Stimulated activated CD4-positive, alpha-beta T cell treated with anti-CD3 and anti-CD28 coated beads, Interleukin-12 subunit alpha, Interleukin-12 subunit beta, amount 100 ng/mL, for 4 hours (primary cell): ENCODE results near the gene PDE4A.

Experiments
- DNase-seq: peaks from one replicate; pipeline ENCODE4 v3.0.0-alpha.2; 2020

Gene PDE4A

DNA sequence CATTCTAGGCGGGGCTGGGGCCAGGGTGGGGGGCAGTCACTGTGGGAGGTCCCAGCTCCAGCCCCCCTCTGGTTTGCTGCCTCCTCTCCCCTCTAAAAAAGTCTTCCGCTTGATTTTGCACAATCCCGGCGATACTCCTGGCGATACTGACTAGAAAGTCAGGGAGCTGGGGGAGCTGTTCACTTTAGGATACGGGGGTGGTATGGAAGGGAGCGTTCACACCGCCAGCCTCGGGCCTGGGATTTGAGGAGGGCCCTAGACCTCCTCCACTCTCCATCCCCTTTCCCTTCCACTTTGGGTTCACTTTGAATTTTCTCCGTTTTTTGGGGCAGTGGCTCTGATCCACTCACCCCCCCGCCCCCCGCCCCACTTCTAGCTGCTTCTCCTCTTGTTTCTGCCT lies 47.8 kb downstream of the PDE4A start:
- no peak for DNase-seq

DNA sequence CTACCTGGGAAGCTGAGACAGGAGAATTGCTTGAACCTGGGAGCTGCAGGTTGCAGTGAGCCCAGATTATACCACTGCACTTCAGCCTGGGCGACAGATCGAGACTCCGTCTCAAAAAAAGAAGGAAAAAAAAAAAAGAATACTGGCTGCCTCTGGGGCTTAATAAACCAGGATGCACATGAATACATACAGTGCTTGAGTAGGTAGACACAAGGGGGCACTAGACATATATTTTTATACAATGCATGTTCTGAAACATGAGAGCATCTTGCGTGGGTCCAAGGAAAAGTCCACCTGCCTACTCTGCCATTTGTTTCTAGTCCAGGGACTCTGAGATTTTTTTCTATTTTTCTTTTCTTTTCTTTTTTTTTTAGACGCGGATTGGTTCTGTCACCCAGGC lies 51.6 kb downstream of the PDE4A start:
- DNase-seq, result no peak

DNA sequence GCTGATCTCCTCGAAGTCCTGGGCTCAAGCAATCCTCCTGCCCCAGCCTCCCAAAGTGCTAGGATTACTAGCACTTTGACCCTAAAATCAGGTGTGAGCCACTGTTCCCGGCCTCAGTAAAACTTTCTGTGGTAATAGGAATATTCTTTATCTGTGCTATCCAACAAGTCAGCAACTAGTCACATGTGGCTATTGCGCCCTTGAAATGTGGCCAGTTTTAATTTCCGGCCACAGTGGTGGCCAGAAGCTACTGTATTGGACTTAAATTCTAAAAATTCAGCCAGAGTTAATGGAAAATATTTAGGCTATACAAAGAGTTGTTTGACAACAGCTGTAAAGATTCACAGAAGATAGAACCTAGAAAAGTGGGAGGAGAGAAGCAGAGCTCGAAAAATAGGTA lies 52.9 kb downstream of the PDE4A start:
- no peak for DNase-seq

DNA sequence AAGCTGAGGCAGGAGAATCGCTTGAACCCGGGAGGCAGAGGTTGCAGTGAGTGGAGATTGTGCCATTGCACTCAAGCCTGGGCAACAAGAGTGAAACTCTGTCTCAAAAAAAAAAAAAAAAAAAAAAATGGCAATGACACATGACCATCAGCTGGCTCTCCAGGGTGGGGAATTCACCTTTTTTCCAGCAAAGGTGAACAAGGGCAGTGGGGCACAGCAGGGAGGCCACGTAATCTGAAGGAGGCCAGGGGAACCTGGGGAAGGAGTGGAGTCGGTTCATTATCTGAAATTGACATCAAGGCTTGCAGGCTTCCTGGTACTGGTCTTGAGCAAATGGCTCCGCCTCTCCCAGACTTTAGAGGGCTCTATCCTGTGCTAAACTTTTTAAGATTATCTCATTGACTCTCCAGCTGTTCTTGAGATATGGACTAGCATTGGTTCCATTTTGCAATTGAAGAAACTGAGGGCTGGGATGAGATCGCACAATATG lies 54.7 kb downstream of the PDE4A start:
- DNase-seq, result no peak

DNA sequence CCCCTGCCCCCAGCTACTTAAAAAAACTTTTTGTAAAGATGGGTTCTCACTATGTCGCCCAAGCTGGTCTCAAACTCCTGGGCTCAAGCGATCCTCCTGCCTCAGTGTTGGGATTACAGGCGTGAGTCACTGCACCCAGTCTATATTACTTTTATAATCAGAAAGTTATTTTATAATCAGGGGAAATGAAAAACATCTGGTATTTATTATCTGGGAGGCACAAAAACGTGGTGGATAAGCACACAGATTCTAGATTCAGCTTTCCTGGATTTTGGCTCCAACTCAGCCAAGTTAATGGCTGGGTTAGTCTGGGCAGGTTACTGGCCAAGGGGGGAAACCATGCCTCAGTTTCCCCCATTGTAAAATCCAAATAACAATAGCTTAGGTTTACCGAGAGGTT lies 58.1 kb downstream of the PDE4A start:
- no peak for DNase-seq

DNA sequence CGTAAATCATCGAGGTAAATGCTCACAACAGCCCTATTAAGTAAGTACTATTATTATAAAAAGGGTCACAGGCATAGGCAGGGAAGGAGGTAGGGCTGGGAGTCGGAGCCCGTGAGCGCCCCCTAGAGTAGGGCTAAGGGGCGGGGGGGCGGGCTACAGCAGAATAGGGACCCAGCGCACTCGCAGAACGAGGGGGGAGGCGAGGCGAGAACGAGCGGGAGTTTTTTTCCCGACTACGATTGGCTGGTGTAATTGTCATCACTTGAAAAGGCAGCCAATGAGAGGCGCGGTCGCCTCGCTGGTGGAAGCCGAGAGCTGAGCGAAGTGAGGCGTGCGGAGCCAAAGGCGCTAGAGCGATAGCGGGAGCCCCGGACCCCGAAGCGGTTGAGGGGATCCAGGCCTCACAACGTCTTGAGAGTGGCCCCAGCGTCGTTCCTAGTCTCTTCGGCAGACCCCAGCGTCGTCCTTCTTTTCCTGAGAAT lies 58.6 kb downstream of the PDE4A start:
- DNase-seq, result peak; percentile 83

DNA sequence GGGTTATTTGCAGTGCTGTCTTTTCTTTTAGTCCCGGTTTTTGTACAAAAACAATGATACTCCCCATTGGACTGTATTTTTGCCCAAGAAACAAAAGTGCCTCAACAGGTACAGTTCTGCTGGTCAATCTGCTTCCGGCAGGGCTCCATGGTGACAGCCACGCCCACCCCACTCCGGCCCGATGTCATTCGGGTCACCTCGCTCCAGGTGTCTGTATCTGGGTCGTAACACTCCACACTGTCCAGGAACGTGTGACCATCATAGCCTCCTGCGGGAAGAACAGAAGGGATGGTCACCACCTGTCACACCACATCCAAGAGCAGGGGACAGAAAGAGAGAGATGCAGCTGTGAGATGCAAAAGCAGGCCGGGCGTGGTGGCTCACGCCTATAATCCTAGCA lies 66.2 kb downstream of the PDE4A start:
- DNase-seq, result no peak

DNA sequence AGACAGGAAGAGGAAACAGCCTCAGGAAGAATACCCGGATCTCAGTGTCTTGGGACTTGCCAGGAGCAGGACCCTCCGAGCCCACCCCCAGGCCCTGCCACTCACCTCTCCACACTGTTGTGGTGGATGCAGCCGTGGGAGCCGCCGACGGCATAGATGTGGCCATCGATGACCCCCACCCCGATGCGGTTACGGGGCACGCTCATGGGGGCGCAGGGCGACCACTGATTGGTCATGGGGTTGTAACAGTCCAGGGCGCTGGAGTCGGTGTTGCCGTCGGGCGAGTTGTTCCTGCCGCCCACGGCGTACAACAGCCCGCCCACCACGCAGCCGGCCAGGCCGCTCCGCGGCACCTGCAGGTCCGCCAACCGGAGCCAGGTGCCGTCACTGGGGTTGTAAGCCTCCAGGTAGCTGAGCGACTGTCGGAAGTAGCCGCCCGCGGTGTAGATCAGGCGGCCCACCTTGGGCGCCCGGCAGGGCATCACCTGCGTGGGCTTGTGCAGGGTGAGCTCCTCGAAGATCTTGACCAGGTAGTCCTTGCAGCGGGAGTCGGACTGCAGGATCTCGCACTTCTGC lies 71.2 kb downstream of the PDE4A start:
- no peak for DNase-seq

DNA sequence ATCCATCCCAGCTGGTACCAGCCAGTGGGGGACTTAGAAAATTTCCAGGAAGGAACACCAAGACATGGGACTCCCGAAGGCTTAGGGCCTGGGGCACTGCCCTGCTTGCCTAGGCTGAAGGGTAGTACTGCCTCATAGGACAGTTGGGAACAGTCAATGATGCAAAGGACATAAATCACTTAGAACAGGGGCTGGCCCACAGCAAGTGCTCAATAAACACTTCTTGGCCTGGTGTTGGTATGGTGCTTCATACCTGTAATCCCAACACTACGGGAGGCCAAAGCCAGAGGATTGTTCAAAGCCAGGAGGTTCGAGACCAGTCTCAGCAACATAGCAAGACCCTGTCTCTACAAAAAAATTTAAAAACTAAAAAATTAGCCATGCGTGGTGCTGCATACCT lies 77.0 kb downstream of the PDE4A start:
- no peak for DNase-seq

DNA sequence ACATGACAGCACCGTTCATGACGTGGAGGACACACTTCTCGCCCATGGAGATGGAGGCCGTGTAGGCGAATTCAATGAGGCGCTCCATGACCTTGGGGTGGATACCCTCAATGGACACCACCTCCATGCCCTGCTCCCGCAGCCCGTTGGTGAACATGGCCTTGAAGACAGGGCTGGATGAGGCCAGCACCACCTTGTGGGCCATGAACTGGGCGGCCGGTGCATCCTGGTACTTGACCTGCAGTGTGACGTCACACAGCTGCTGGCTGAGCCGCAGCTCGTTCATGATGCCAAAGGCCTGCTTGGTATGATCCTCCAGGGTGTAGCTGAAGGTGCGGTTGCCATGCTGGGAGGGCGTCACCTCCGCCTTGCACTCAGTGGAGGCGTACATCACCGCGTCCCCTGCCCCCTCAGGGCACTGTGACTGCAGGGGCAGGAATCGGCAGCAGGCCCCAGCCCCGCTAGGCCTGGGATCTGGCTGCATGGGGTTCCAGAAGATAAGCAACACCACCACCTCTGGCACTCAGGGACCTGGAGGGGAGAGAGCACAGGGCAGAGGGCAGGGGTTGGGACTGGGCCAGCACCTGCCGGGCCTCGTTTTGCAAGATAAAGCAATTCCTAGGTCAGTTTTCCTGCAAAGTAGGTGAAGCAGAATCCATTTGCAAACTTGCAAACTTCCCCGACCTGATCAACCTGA lies 79.4 kb downstream of the PDE4A start:
- no peak for DNase-seq

DNA sequence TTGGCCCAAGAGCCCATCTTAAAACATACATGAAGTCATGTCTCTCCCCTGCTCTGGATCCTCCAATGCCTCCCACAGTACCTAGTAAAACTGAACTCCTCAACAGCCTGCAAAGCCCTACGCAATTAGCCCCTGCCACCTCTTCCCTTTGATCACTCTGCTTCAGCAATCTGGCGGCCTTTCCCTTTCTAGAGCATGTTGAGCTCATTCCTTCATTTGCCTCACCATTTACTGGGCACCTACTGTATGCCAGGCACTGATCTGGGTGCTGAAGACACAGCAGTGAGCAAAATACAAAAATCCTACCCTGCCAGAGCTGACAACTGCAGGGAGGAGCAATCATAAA lies 79.9 kb downstream of the PDE4A start:
- DNase-seq, result no peak

DNA sequence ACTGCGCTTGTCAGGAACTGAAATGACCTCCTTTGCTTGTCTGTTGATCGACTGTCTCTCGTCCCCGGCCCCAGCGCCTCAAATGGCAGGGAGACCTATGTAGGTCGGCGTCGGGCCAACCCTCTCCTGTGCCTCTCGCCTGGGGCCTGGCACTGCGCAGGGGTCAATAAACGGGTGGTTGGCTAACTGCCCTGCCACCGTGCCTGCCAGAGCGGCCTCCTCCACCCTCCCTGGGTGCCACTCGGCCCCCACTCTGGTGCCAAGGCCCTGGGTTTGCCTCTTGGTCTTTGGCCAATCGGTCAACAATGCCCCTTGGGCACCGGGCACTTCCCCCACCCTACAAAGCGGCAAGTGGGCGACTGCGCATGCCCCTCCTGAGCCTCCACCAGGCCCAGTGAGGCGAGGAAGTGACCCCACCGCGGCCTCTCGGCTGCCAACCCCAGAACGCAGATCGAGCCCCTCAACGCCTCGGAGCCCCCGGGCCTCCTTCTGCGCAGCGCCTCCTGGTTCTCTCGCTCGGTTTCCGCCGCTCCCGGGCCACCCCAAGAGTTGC lies 81.7 kb downstream of the PDE4A start:
- DNase-seq, result peak; percentile 55

DNA sequence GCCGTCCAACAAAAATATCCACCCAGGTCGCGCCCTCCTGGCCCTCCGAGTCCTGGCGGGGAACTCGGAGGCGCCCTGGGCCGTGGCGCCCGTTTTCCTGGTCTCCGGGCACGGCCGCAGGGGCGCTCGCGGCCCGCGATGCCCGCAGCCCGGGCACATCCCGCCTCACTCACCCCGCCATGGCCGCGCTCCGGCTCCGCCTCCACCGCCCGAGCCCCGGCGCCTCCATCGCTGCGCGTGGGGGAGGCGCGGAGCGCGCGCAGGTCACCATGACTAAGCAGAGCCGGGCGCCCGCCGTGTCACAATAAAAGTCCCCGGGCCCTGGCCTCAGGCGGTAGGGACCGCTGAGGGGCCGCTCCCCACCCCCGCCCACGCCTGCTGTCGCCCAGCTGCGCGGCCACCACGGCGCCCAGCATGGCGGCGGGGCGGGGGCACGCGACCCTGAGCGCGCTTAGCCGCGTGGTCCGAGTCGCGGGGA lies 82.2 kb downstream of the PDE4A start:
- peak; percentile 89 for DNase-seq

DNA sequence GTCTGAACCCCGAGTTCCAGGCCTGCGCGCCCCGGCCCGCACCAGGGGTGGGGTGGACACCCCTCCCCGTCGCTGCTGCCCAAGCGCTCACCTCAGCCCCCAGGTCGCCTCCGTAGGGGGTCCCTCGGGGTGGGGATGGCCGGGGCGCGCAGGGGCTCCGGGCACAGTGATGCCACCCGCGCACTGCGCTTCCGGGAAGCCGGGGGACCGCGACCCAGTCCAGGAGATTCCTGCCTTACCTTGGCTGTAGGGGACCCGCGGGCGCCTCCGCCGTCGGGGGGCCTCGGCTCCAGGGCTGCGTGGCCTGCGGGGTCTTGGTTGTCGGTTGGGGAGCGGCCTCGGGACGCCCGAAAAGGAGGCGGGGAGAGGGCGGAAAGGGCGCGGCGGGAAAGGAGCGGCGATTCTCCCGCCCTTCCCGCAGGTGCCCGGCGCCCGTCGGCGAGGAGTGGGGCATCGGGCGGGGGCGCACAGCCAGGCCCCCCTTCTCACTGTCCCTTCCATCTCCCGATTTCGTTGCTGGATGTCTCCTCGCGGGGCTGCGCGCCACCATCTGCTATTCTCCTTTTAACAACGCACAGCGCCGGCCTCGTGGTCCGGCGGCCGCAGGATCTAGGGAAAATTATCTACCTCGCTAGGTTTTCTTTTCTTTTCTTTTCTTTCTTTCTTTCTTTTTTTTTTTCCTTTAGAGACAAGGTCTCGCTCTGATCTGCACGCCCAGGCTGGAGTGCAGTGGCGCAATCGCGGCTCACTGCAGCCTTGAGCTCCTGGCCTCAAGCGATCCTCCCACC lies 82.9 kb downstream of the PDE4A start, which contains the start of gene KEAP1:
Gene KEAP1, minus strand, starts transcription at position 355 of the 788 bp plus-strand sequence. CDS start 3,323 bp downstream, outside the sequence.
- DNase-seq, result peak; percentile 49

DNA sequence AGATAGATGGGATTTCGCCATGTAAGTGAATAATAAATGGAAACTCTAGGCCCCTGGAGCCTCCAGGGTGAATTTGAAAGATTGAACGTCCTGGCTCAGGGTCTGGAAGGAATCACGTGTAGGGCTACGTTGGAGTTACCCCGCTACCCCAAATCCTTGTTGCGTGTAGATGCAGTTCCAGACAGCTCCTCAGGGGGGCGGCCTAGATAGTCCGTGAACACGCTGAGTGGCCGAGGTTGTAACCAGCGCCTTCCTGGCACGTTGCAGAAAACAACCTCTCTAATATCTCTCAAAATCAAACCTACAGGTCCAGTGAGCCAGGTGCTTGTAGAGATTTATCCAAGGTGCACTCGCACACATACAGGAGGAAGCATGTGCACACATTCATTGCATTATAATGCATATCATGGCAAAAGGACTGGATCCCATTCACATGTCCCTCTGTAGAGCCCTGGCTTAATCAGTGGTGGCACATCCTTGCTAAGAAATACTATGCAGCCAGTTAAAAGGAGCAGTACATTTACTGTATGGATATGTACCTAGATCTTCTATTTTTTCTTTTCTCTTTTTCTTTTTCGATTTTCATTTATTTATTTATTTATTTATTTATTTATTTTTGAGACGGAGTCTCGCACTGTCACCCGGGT lies 85.4 kb downstream of the PDE4A start:
- peak; percentile 82 for DNase-seq

DNA sequence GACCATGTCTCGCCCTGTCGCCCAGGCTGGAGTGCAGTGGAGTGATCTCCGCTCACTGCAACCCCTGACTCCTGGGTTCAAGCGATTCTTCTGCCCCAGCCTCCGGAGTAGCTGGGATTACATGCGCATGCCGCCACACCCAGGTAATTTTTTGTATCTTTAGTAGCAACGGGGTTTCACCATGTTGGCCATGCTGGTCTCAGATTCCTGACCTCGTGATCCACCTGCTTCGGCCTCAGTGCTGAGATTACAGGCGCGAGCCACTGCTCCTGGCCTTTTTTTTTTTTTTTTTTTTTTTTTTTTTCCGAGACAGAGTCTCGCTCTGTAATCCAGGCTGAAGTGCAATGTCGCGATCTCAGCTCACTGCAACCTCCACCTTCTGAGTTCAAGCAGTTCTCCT lies 87.7 kb downstream of the PDE4A start:
- no peak for DNase-seq

DNA sequence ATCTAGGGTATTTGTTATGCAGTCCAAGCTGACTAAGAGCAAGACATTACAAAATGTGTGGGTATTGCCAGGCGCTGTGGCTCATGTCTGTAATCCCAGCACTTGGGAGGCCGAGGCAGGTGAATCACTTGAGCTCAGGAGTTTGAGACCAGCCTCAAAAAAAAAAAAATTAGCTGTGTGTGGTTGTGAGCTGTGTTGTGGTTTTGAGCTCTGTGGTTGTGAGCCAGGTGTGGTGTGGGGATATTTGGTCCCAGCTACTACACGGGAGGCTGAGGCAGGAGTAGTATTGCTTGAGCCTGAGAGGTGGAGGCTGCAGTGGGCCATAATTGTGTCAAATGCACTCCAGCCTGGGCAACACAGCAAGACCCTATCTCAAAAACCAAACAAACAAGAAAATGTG lies 88.4 kb downstream of the PDE4A start:
- DNase-seq, result no peak

DNA sequence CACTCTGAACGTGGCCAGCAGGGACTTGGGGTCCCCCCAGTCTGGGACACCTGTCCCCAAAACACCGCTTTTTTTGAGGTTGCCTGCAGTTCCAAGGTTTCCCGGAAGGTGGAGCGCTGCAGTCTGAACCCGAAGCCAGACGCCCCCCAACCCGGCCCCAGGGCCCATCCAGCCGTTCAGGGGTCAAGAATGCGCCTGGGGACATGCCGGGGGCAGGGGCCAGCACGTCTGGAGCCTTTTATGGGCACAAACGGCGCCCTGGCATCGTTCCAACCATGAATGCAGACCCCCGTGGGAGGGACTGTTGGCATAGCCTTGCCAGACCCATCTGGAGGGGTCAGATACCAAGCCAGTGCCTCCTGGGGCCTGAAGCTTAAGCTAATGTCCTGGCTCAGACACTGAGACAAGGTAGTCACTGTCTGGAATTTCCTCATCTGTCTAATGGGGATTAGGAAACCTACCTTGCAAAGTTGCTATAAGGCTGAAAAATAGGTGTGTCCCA lies 90.0 kb downstream of the PDE4A start:
- peak; percentile 52 for DNase-seq

DNA sequence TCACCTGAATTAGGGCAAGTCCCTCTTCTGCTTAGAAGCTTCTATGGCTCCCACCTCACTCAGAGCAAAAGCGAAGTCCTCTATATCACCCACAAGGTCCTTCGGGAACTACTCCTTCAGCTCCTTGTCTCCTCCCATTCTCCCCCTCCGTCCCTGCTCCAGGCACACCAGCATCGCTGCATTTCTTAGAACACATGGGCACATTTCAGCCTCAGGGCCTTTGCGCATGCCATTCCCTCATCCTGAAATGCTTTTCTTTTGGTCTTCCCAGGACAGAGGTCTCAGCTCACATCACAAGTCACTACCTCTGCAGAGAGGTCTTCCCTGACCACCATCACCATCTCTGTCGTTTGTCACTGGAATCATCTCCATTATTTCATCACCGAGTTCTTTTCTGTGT lies 92.9 kb downstream of the PDE4A start:
- no peak for DNase-seq

DNA sequence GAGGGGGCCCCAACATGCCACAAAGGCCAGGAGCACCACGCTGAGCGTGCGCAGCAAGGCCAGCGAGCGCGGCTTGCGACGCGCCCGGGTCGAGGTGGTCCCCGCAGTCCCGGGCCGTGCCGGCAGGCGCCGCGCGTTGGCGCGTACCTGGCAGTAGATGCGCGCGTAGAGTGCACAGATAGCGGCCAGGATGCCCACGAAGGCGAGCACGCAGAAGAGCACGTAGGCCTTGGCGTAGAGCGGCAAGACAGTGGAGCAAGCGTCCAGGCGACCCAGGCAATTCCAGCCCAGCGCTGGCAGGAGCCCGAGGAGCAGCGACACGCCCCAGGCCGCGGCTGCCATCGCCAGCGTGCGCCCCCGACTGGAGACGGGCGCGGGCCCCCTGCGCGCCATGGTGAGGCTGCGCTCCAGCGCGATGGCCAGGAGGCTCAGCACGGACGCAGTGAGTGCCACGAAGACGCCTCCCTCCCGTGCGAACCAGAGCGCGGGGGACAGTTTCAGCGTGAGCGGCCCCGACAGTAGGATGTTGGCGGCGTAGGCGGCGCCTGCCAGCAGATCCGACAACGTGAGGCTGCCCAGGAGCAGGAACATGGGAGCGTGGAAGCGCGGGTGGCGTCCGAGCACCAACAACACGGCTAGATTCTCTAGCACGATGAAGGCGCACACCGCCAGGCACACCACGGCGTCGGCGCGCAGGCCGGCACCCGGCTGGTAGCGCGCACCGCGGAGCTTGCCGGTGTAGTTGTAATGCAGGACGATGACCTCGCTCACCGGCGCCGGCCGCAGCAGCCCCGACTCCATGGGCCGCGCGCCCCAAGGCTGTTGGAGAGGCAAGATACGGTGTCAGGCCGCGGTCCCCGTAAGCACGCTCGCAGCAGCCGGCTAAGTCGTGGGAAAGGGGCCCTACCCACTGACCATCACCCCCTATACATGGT lies 94.1 kb downstream of the PDE4A start:
- peak; percentile 42 for DNase-seq

DNA sequence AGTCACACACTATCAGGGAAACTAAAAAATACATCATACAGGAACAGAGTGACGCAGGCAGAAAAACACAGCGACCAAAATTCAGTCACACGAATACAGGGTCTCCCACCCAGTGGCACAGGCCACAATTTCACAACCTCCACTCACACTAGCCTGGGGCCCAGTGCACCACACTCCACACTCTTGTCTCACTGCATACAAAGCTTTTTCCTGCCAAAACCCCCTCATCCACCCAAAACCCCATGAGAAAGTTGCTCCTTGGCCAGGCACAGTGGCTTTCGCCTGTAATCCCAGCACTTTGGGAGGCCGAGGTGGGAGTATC lies 95.7 kb downstream of the PDE4A start:
- no peak for DNase-seq
